HUES64 (cell line): ENCODE results near the gene SORT1.

Experiments used
- H3K27ac ChIP-seq: 2 replicates; pipeline ENCODE4 v1.7.0; 2013; ENCODE audit warnings: low read depth, low read length, inconsistent platforms
- H3K27me3 ChIP-seq: 2 replicates; pipeline ENCODE4 v1.6.1; 2013; ENCODE audit warnings: mild to moderate bottlenecking, low read length; ENCODE audit not compliant: insufficient read depth
- H3K36me3 ChIP-seq: 2 replicates; pipeline ENCODE4 v1.6.1; 2013; ENCODE audit warnings: mild to moderate bottlenecking, low read length; ENCODE audit not compliant: insufficient read depth
- H3K4me1 ChIP-seq: 2 replicates; pipeline ENCODE4 v1.6.1; 2013; ENCODE audit warnings: mild to moderate bottlenecking, low read length, moderate library complexity; ENCODE audit not compliant: insufficient read depth
- H3K4me3 ChIP-seq: 2 replicates; pipeline ENCODE4 v1.5.1; 2013; ENCODE audit warnings: mild to moderate bottlenecking, low read length, moderate library complexity
- H3K9ac ChIP-seq: 2 replicates; pipeline ENCODE4 v1.6.1; 2013; ENCODE audit warnings: mild to moderate bottlenecking, low read depth, low read length
- H3K9me3 ChIP-seq: 2 replicates; pipeline ENCODE4 v1.6.1; 2013; ENCODE audit warnings: low read depth, low read length; ENCODE audit not compliant: insufficient read depth
- WGBS: fragments of 150-250, 120-280 bp; methylation state at CpG from one replicate; pipeline ENCODE4 v1.1.7; 2013; ENCODE audit warnings: missing lambda C conversion rate; 5-methylcytosine and 5-hydroxymethylcytosine counted together

SORT1 gene

DNA sequence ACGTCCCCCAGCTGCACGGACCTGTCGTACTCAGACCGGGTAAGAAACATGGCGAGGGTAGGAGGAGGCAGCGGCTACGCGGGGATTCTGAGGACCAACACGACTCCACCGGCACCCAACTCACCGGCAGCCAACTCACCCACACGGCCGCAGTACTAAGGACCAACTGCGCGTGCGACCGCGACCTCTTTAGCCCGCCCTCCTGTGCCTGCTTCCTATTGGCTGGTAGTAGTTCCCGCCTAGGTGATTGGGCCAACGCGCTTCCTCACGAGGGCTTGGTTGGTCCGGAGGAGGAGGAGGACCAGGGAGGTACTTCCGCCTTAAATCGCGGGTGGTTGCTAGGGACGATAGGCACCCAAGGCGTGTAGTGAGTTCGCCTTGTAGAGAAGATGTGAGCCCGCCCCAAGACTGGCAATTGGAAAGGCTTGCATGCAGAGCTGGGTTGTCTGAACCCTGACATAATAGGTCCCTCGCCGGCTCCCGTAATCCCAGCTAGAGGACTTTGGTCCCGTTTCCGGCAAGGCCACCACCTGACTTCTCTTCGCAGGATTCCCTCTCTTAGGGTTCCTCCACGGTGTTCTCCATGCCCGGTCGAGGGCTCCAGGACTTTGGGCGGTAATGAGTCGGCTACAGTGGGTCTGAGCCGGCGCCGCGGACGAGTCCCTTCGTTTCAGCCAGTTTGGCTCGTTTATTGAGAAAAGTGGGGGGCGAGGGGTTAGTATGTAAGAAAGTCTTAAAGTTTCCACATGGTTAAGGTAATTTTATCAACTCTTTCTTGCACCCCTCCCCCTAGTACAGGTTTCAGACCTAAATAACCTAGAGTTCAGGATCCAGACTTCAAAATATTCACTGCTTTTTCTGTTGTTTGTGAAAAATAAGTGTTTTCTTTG lies 28.8 kb upstream of the SORT1 start, which contains the start of gene PSMA5:
Gene PSMA5 (minus strand): TSS at position 168 of the 890 bp plus-strand sequence. CDS start 118 bp downstream, at position 50.
- Histone ChIP-seq H3K27me3 (no peaks in the 10 kb centered on the region), H3K4me1 (peaks cover 14% of the 10 kb centered on the region; the same call in 1 of the 2 replicates), H3K9me3 (no peaks in the 10 kb centered on the region), H3K9ac (peak within 1 kb of the TSS; percentile 88), H3K36me3 (peaks cover 14% of the 10 kb centered on the region), H3K27ac (peak within 1 kb of the TSS; percentile 85), H3K4me3 (peak within 1 kb of the TSS; percentile 98)
- WGBS, result under 1% methylated on average over 50 of the region's 50 CpGs

DNA sequence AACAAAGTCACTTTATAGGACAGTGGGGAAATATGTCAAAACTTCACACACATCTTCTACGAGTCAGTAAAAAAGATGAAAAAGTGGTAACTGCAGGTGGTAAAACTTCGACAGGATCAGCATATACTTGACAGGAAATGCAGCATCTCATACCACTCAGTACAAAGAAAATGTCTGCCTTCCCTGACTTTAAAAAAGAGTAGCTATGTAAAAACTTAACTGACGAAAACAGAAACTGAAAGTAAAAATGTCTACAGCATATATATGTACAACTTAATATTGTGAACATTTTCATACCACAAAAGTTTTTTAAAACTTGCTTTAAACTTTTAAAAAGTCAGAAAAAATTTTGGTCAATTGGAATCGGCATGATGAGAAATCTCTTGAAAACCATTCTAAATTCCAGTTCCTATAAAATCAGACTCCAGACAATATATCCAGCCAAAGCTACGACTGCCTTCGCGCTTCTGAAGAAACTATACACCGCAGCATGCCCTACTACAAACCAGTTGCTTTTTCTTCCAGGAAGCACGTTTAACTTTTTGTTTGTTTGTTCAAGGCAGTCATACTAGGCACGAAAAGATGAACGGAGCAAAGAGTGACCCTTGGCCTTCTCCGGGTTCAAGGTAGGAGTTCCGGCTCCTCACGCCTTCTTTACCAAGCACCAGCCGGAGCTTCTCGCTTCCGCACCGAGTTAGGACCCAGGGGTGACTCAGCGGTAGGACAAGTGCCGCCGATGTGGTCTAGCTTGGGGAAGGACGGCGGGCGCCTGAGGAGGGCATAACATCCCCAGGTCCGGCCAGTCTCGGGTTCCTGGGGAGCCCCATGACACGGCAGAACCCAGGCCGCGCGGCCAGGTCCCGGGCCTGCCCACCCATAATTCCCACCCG lies 27.9 kb upstream of the SORT1 start:
- peaks cover 23% of the 10 kb centered on the region for H3K36me3 ChIP-seq
- no peaks in the 10 kb centered on the region for H3K9me3 ChIP-seq
- 2% methylated on average over 30 of the region's 32 CpGs for WGBS

DNA sequence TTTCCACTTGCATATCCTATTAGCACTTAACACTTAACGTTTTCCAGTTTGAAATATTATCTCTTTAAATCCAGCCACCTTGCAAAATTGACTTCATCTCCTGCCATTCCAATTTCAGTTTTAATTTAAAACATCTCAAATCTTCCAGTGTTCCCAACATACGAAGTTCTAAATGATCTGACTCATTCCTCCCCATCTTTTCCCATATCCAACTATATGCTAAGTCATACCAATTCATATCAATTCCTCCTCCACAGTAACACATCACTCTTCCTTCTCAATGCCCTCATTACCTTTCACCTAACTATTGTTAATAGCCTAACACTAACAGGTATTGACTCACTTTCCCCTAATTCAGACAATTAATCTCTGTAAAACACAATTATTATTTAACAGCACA lies 25.8 kb upstream of the SORT1 start:
- H3K4me3 ChIP-seq, result no peak overlapping the region
- no peak overlapping the region for H3K9ac ChIP-seq
- H3K27ac ChIP-seq, result no peak overlapping the region
- H3K27me3 ChIP-seq, result no peaks in the 10 kb centered on the region
- peaks cover 40% of the 10 kb centered on the region for H3K36me3 ChIP-seq
- WGBS, result 87% methylated on average over 2 of the region's 2 CpGs
- H3K4me1 ChIP-seq, result peaks cover 14% of the 10 kb centered on the region; the same call in 1 of the 2 replicates
- no peaks in the 10 kb centered on the region for H3K9me3 ChIP-seq

More for the DNA sequence above, 27.9 kb upstream of the SORT1 start:
- Histone ChIP-seq H3K27me3 (no peaks in the 10 kb centered on the region), H3K4me1 (peaks cover 14% of the 10 kb centered on the region; the same call in 1 of the 2 replicates), H3K4me3 (peak overlapping the region; percentile 98), H3K9ac (peak overlapping the region; percentile 88), H3K27ac (peak overlapping the region; percentile 81)

DNA sequence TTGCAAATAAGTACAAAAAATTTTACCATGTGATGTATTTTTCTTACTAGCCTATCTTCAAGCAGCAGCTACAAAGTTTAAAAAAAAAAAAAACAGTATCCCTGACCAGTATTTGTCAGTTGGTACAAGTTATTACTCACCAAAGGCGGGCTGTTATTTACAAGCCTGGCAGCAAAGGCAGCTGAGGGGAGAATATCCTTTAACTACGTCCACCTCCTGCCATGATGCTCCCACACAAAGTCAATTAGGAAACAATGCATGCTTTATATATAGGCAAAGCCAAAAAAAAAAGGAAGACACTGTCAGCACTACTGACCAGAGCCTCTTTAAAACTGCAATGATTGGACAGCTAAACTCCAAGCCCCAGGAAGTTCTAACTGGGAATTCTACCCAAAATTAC lies 14.8 kb upstream of the SORT1 start:
- Histone ChIP-seq H3K4me3 (no peak overlapping the region), H3K36me3 (peaks cover 98% of the 10 kb centered on the region), H3K9me3 (no peaks in the 10 kb centered on the region), H3K9ac (no peak overlapping the region), H3K27me3 (no peaks in the 10 kb centered on the region), H3K4me1 (no peaks in the 10 kb centered on the region; the same call in 1 of the 2 replicates), H3K27ac (no peak overlapping the region)
- 83% methylated on average over 2 of the region's 2 CpGs for WGBS

DNA sequence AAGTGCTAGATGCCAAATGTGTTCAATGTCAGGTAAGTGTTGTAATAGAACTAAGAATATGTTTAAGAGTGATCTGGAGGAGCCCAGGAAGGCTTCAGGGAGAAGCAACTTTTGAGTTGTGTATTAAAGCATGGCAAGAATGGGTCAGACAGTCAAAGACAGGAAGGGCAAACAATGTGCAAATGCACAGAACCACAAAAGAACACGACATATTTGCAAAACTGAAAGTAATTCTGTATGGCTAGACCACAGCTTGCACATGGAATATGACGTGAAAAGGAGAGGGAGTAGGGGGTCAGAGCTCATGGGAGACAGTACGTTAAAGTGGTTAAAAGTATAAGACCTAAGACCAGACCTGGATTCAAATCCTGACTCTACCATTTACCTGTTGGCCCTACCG lies 7.1 kb upstream of the SORT1 start:
- peaks cover 88% of the 10 kb centered on the region for H3K36me3 ChIP-seq
- WGBS, result 96% methylated on average over 4 of the region's 4 CpGs
- no peaks in the 10 kb centered on the region for H3K4me1 ChIP-seq
- H3K9me3 ChIP-seq, result no peaks in the 10 kb centered on the region
- H3K27me3 ChIP-seq, result no peaks in the 10 kb centered on the region
- H3K27ac ChIP-seq, result no peak overlapping the region
- H3K4me3 ChIP-seq, result no peak overlapping the region
- H3K9ac ChIP-seq, result no peak overlapping the region

DNA sequence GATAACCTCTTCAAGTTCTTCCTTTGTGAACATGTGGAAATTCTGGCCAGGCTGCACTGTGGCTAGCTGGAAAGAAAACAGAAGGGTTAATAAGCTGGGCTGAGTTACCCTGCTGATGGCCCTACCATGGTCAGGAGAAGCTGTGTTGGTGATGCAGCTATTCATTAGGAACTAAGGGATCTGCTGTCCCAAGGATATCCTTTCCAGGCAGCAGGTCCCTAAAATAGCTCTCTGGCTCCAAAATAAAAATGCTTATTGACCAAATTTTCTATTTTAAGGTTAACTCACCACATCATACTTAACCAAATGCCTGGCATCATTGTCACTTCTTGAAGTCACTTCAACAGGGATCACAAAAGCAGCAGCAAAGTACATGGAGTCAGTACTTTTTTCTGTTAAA lies 4.3 kb upstream of the SORT1 start:
- H3K4me1 ChIP-seq, result peaks cover 10% of the 10 kb centered on the region
- H3K9me3 ChIP-seq, result no peaks in the 10 kb centered on the region
- H3K9ac ChIP-seq, result no peak overlapping the region
- no peak overlapping the region for H3K4me3 ChIP-seq
- peaks cover 62% of the 10 kb centered on the region for H3K36me3 ChIP-seq
- 0 out of 2 replicates have a peak, but pooled peaks cover under 1% of the 10 kb centered on the region for H3K27me3 ChIP-seq
- no peak overlapping the region for H3K27ac ChIP-seq

DNA sequence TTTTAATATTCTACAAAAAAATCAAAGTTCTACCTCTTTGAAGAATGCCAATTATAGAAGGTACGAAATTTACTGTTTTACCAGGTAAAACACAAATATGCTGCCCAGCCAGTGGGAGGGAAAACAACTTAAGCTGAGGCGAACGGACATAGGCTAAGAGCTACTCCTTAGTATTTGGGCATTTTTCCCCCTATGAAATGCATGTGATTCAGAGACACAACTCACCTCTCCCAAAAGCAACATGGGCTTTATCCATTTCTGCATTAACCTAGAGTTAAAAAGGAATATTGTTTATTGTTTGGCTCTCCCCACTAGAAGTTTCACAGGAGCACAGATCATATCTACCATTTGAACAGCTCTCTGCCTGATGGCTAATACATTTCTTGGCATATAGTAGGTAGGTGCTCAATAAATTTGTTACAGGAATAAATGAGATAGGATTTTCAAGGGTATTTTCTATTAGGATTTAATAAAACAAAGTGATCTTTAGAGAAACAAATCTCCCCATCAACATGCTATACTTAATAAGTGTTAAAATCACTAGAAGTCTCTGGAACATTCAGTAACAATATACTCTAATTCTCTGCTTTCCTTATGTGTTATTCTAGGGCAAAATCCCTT lies 2.4 kb upstream of the SORT1 start:
- Histone ChIP-seq H3K4me3 (no peak overlapping the region), H3K27me3 (peaks cover 8% of the 10 kb centered on the region; the same call in 1 of the 2 replicates), H3K9ac (no peak overlapping the region), H3K27ac (no peak overlapping the region), H3K36me3 (peaks cover 45% of the 10 kb centered on the region), H3K4me1 (peaks cover 22% of the 10 kb centered on the region), H3K9me3 (no peaks in the 10 kb centered on the region)
- WGBS, result 91% methylated on average over 3 of the region's 3 CpGs

DNA sequence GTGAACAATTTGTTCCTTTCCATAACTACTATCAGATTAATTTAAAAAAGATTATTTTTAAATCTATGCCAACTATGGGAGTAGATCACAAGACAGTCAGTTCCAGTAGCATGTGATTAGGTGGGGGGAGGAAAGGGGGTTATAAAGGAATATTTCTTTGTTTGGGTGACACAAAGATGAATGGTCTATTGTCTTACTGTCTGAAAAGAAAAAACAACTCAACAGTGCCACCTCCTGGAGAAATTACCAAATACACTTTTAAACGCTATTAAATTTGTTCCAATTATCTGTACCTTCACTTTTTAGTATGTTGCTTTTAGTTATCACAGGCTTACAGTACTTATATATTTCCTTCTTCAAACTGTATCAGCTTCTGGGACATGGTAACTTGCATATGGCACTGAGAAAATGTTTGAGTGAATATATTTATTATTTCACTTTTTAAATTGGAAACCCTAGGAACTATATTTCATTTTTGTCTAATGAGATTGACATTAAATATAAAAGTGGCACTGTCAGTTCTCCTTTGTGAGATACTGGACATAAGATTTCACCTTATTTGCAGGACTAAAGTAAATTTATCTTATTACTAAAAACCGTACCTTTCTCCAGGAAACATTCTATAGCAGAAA lies 1.7 kb upstream of the SORT1 start:
- peaks cover 8% of the 10 kb centered on the region; the same call in 1 of the 2 replicates for H3K27me3 ChIP-seq
- WGBS, result 46% methylated on average over 2 of the region's 2 CpGs
- H3K4me1 ChIP-seq, result peaks cover 22% of the 10 kb centered on the region
- H3K27ac ChIP-seq, result no peak overlapping the region
- H3K36me3 ChIP-seq, result peaks cover 38% of the 10 kb centered on the region
- H3K9ac ChIP-seq, result no peak overlapping the region
- no peaks in the 10 kb centered on the region for H3K9me3 ChIP-seq
- H3K4me3 ChIP-seq, result no peak overlapping the region; the same call in 1 of the 2 replicates

DNA sequence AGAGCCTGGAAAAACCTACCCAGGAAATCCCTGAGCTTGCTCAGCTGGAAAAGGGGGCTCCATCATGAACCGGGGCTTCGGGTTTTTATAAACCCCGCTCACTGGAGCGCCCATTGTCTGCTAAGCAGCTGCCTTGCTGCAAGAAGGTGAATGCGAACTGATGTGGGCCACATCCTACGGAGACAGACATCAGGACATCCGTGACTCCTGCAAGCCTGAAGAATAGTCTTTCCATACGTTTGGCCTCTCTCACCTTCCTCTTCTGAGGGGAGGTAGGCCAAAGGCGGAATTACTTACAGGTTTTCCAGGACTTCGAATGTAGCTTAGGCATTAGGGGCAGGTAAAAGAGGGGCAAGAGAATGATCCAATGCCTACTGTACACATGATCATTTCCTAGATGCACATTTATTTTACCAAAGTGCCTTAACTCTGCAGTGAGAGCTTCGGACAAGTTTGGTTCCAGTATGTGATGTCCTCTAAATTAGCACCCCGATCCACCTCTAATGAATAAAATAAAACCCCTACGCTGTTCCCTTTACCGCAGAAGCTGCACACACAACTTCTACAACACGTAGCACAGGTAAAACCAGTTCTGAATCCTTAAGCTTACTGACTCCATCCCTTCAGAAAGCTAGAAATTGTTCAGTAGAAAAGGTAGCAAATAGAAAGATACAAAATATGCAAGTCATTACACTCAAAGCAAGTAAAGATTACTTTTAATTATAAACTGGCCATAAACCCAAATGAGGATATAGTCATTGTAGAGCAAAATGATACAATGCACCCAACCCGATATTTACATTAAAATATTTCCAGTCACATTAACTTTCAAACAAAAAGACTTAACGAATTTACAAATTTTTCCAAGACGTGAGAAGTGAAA lies 866 bp upstream of the SORT1 start:
- Histone ChIP-seq H3K4me1 (peaks cover 22% of the 10 kb centered on the region), H3K27ac (peak overlapping the region; percentile 80), H3K9me3 (no peaks in the 10 kb centered on the region), H3K36me3 (peaks cover 30% of the 10 kb centered on the region), H3K27me3 (peaks cover 8% of the 10 kb centered on the region; the same call in 1 of the 2 replicates), H3K4me3 (peak overlapping the region; percentile 82), H3K9ac (peak overlapping the region; percentile 78)
- 43% methylated on average over 18 of the region's 18 CpGs for WGBS
